OCI-LY3 (cell line): Measurements from ENCODE around the gene USP4.

Experiments
- EZH2phosphoT487 ChIP-seq: fragments of 200-600 bp; shearing (Covaris generic); IDR thresholded peaks from 2 replicates; pipeline ENCODE4 v1.6.1; 2018; ENCODE audit warnings: antibody characterized with exemption, mixed run types, low read depth
- TF ChIP-seq, protein P1 (sequence below): fragments of 200-600, 300-600 bp; sonication (generic); IDR thresholded peaks from 2 replicates; pipeline ENCODE4 v1.5.1; 2014; ENCODE audit warnings: antibody characterized with exemption, low read length, low read depth

DNA sequence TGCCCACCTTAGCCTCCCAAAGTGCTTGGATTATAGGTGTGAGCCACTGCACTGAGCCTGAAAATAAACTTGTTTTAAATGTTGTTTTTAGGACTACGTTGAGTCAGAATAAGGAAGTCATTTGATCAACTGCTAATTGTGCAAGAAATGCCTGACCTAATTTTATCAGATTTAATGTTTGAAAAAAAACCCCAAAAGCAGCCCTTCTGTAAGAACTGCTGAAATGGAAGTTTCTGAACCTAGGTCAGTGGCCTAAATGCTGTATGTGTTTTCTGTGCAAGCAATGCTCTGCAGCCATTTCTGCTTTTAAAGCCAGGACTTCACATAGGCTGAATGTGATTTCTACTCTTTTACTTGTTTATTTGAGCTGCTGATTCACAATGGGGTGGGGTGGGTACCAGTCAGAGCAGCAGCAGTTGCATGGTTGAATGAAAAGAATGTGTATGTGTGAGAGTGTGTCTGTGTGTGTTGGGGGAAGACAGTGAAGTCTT lies 11.7 kb upstream of the USP4 start:
- TF ChIP-seq, protein P1, sequence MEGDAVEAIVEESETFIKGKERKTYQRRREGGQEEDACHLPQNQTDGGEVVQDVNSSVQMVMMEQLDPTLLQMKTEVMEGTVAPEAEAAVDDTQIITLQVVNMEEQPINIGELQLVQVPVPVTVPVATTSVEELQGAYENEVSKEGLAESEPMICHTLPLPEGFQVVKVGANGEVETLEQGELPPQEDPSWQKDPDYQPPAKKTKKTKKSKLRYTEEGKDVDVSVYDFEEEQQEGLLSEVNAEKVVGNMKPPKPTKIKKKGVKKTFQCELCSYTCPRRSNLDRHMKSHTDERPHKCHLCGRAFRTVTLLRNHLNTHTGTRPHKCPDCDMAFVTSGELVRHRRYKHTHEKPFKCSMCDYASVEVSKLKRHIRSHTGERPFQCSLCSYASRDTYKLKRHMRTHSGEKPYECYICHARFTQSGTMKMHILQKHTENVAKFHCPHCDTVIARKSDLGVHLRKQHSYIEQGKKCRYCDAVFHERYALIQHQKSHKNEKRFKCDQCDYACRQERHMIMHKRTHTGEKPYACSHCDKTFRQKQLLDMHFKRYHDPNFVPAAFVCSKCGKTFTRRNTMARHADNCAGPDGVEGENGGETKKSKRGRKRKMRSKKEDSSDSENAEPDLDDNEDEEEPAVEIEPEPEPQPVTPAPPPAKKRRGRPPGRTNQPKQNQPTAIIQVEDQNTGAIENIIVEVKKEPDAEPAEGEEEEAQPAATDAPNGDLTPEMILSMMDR: no peak
- TF ChIP-seq EZH2phosphoT487: no peak
